Body of pancreas (tissue), 4 donors: ENCODE results near the gene SPAG8. TPM values are rescaled to one million over a fixed set of nuclear protein-coding genes. Genes with fewer than 3 reads are reported as not detected.

Experiments
- ATAC-seq: fragments of 150-250 bp; one replicate; pipeline ENCODE4 v1.9.1; 2016
- DNase-seq, 4 donors: peaks; one replicate each; pipeline ENCODE4 v3.0.0-alpha.2; 2019
- H3K27ac ChIP-seq, 4 donors: fragments of 200-600 bp; sonication (generic); 1 replicate in 3 of 4; 2 replicates in 1 of 4; pipeline versions ENCODE4 v1.5.1 to v1.6.1; 2016 to 2019; ENCODE audit warnings: mild to moderate bottlenecking in 1 of 4, mixed read lengths in 1 of 4, moderate library complexity in 1 of 4
- H3K27me3 ChIP-seq, 2 donors: fragments of 200-600 bp; sonication (generic); one replicate each; pipeline ENCODE4 v1.6.0; 2016; ENCODE audit warnings: mild to moderate bottlenecking in 1 of 2
- H3K36me3 ChIP-seq, 2 donors: fragments of 200-600 bp; sonication (generic); replicated peaks in 1 of 2; 2 replicates each; pipeline ENCODE4 v1.5.1; 2016; ENCODE audit warnings: low read depth in 2 of 2; ENCODE audit not compliant: insufficient read depth in 1 of 2
- H3K4me1 ChIP-seq: fragments of 200-600 bp; sonication (generic); one replicate; pipeline ENCODE4 v1.6.0; 2016
- H3K4me3 ChIP-seq, 2 donors: fragments of 200-600 bp; sonication (generic); 1 replicate in 1 of 2; 2 replicates in 1 of 2; pipeline ENCODE4 v1.5.1; 2016 to 2019
- H3K9me3 ChIP-seq, 3 donors: fragments of 200-600 bp; sonication (generic); 1 replicate in 2 of 3; 2 replicates in 1 of 3; pipeline ENCODE4 v1.5.1; 2016
- CTCF ChIP-seq, 7 experiments: fragments of 450-650 bp in 4 of 7; fragments of 200-600 bp in 3 of 7; sonication (generic) in 3 of 7; IDR thresholded peaks; one replicate each; pipeline ENCODE4 v1.5.1; 2016 to 2019; ENCODE audit warnings: antibody characterized with exemption in 7 of 7
- POLR2A ChIP-seq, 3 donors: fragments of 450-650 bp; IDR thresholded peaks; one replicate each; pipeline ENCODE4 v1.6.1; 2016; ENCODE audit warnings: antibody characterized with exemption in 3 of 3, mild to moderate bottlenecking in 2 of 3
- WGBS, 2 donors: methylation state at CpG; one replicate each; pipeline ENCODE4 v1.1.5; 2017; 5-methylcytosine and 5-hydroxymethylcytosine counted together
- intact Hi-C: fragments of 100-400 bp; cut with DNase I; formaldehyde crosslinking; loops from one replicate; pipeline ENCODE4 v1.15.1; 2023
- total RNA-seq, 2 donors: library from RNA; depleted of rRNA; stranded (reverse); fragments of >200 nt; gene quantifications; one replicate each; pipeline ENCODE4 v1.1.0, GENCODE V29; 2016

The SPAG8 gene
- total RNA-seq, 2 donors from 2014 or later: 1.6 TPM; not detected in 1

GRCh38 chr9:35836595-35836994 is 24.5 kb upstream of the SPAG8 start:
- Histone ChIP-seq H3K36me3 (no peaks in the 10 kb centered on the region), H3K9me3 (no peaks in the 10 kb centered on the region), H3K4me3 (no peak overlapping the region), H3K27ac (no peak overlapping the region), H3K27me3 (no peaks in the 10 kb centered on the region), H3K4me1 (peaks cover 39% of the 10 kb centered on the region)
- TF ChIP-seq CTCF (IDR thresholded peaks at IDR 0.05) (no peak), POLR2A (IDR thresholded peaks at IDR 0.05) (no peak)
- ATAC-seq (no peak), DNase-seq (no peak)
- intact Hi-C loops: no loop called here
- 88 to 94% methylated on average over 5 of the region's 5 CpGs for WGBS, 2 donors

GRCh38 chr9:35835766-35836165 is 23.7 kb upstream of the SPAG8 start:
- intact Hi-C loops: no loop called here
- no peak for DNase-seq

GRCh38 chr9:35835216-35835632 is 23.2 kb upstream of the SPAG8 start:
- Histone ChIP-seq H3K27ac (peak overlapping the region in 3 of 4 donors; percentile 84 to 85 (median 85)), H3K4me3 (no peak overlapping the region), H3K4me1 (peaks cover 45% of the 10 kb centered on the region), H3K27me3 (no peaks in the 10 kb centered on the region), H3K36me3 (no peaks in the 10 kb centered on the region), H3K9me3 (no peaks in the 10 kb centered on the region)
- DNase-seq (peak in 3 of 4 donors; percentile 25 to 51 (median 49)), ATAC-seq (no peak)
- 67 to 85% methylated on average over 1 to 3 of the region's 3 CpGs for WGBS, 2 donors
- intact Hi-C loops: no loop called here
- TF ChIP-seq CTCF (IDR thresholded peaks at IDR 0.05) (peak in 4 of 7 experiments; percentile 23 to 39 (median 34)), POLR2A (IDR thresholded peaks at IDR 0.05) (no peak)

More at GRCh38 chr9:35835766-35836165, 23.7 kb upstream of the SPAG8 start:
- 57 to 71% methylated on average over 2 of the region's 2 CpGs for WGBS, 2 donors
- no peaks in the 10 kb centered on the region for H3K9me3 ChIP-seq
- ATAC-seq: no peak
- TF ChIP-seq POLR2A (IDR thresholded peaks at IDR 0.05): no peak
- TF ChIP-seq CTCF (IDR thresholded peaks at IDR 0.05): no peak
- peak overlapping the region in 1 of 4 donors; percentile 84 for H3K27ac ChIP-seq
- no peaks in the 10 kb centered on the region for H3K27me3 ChIP-seq
- H3K36me3 ChIP-seq: no peaks in the 10 kb centered on the region
- H3K4me1 ChIP-seq: peaks cover 41% of the 10 kb centered on the region
- H3K4me3 ChIP-seq: no peak overlapping the region

- ATAC-seq: no peak
- peaks cover 52% of the 10 kb centered on the region for H3K4me1 ChIP-seq
Observed at GRCh38 chr9:35834260-35835215, 22.5 kb upstream of the SPAG8 start.

GRCh38 chr9:35832814-35833213 is 20.8 kb upstream of the SPAG8 start:
- H3K9me3 ChIP-seq: no peaks in the 10 kb centered on the region
- ATAC-seq: no peak
- DNase-seq: peak in 3 of 4 donors; percentile 30 to 56 (median 54)
- WGBS, 2 donors: 47 to 49% methylated on average over 5 of the region's 5 CpGs
- intact Hi-C loops: no loop called here
- peak overlapping the region; percentile 84 to 90 (median 85) for H3K27ac ChIP-seq
- TF ChIP-seq POLR2A (IDR thresholded peaks at IDR 0.05) (no peak), CTCF (IDR thresholded peaks at IDR 0.05) (no peak)
- no peak overlapping the region for H3K4me3 ChIP-seq
- no peaks in the 10 kb centered on the region for H3K27me3 ChIP-seq
- H3K36me3 ChIP-seq: no peaks in the 10 kb centered on the region
- peaks cover 57% of the 10 kb centered on the region for H3K4me1 ChIP-seq

More at GRCh38 chr9:35834260-35835215, 22.5 kb upstream of the SPAG8 start:
- Histone ChIP-seq H3K9me3 (no peaks in the 10 kb centered on the region), H3K27me3 (no peaks in the 10 kb centered on the region), H3K27ac (peak overlapping the region; percentile 84 to 90 (median 85)), H3K4me3 (no peak overlapping the region), H3K36me3 (no peaks in the 10 kb centered on the region)
- TF ChIP-seq POLR2A (IDR thresholded peaks at IDR 0.05): no peak
- DNase-seq: no peak
- 72 to 76% methylated on average over 13 to 14 of the region's 14 CpGs for WGBS, 2 donors
- intact Hi-C loops: no loop called here
